ENCODE data around the gene BST1.
"Not testable (repeated sequence)": the region's sequence is repeated elsewhere in the genome, so short reads cannot be mapped to it uniquely, and the experiment has no call there.

The BST1 gene

DNA sequence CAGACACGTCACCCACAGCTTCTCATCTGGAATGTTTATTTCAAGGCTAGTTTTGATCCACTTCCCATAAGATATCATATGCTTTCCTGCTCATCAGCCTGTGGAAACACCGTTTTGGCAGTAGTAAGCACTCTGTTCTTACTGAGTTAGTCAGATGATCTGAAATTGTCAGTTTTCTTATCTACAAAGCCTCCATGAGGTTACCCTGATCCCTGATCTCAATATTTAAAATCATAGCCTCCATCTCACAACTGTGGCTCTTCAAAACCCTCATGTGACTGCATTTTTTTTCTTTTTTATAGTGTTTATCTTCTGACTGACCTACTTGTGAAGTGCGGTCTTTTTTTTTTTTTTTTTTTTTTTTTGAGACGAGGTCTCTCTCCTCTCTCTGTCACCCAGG is 22.7 kb downstream of the BST1 start:
- no peak overlapping the region for H3K27ac ChIP-seq (ENCODE audit: low read depth, low read length)
- H3K9me2 ChIP-seq (replicated peaks; ENCODE audit: control insufficient read depth, low read length) = no peaks in the 10 kb centered on the region
- H3K4me2 ChIP-seq (ENCODE audit: low read length) = no peak overlapping the region
- H3K4me3 ChIP-seq (ENCODE audit: low read length) = no peak overlapping the region
- no peaks in the 10 kb centered on the region for H3K79me2 ChIP-seq (ENCODE audit: control insufficient read depth, low read length)
- no peaks in the 10 kb centered on the region for H3K27me3 ChIP-seq (ENCODE audit: control insufficient read depth, low read length)
- H3K4me1 ChIP-seq (ENCODE audit: control insufficient read depth, low read length) = peaks cover 18% of the 10 kb centered on the region
- TF ChIP-seq, protein P1, sequence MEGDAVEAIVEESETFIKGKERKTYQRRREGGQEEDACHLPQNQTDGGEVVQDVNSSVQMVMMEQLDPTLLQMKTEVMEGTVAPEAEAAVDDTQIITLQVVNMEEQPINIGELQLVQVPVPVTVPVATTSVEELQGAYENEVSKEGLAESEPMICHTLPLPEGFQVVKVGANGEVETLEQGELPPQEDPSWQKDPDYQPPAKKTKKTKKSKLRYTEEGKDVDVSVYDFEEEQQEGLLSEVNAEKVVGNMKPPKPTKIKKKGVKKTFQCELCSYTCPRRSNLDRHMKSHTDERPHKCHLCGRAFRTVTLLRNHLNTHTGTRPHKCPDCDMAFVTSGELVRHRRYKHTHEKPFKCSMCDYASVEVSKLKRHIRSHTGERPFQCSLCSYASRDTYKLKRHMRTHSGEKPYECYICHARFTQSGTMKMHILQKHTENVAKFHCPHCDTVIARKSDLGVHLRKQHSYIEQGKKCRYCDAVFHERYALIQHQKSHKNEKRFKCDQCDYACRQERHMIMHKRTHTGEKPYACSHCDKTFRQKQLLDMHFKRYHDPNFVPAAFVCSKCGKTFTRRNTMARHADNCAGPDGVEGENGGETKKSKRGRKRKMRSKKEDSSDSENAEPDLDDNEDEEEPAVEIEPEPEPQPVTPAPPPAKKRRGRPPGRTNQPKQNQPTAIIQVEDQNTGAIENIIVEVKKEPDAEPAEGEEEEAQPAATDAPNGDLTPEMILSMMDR (IDR thresholded peaks at IDR 0.05; ENCODE audit: low read depth, low read length, poor library complexity, severe bottlenecking) = no peak
- TF ChIP-seq EZH2phosphoT487 (IDR thresholded peaks at IDR 0.05; ENCODE audit: borderline replicate concordance, low read length) = no peak
- no peaks in the 10 kb centered on the region for H3K9me3 ChIP-seq (ENCODE audit: control insufficient read depth, insufficient read depth, low read length)
- H3F3A ChIP-seq (ENCODE audit: control insufficient read depth, insufficient read depth) = 0 out of 2 replicates have a peak, but pooled peaks cover 3% of the 10 kb centered on the region
- no peaks in the 10 kb centered on the region for H4K20me1 ChIP-seq (ENCODE audit: control insufficient read depth, insufficient read depth, low read depth, low read length)
- no peaks in the 10 kb centered on the region for H3K36me3 ChIP-seq (ENCODE audit: control insufficient read depth, low read length)

DNA sequence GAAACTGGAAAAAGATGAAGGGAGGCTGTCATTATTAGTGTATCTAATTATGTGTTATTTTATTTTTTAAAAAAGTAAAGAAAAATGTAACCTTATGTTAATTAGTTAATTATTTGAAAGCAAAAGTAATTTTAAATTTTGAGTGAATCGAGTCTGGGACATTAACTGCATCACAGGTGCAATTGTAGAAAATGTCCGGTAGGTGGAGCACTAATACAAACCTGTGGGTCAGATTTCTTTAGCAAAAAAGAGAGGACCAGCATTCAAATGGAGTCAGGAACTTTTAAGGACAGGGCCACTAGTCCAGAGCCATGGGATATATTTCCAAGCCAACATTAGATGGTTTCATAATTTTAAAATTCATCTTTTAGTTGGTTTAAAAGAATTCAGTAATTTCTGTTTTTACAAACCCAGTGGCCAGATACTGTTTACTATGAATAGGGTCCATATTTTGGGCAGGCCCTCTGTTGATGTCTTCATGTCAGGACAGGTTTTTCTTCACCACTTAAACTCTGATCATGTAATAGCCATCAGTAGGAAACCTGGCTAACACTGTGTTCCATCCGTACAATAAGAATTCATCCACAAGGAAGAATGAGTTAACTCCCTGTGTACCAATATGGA is 27.2 kb downstream of the BST1 start:
- peak overlapping the region; percentile 11; the same call in 1 of the 2 replicates for H3K4me2 ChIP-seq (ENCODE audit: low read length)
- H3K27me3 ChIP-seq (ENCODE audit: control insufficient read depth, low read length) = no peaks in the 10 kb centered on the region
- TF ChIP-seq EZH2phosphoT487 (IDR thresholded peaks at IDR 0.05; ENCODE audit: borderline replicate concordance, low read length) = no peak
- TF ChIP-seq, protein P1 (IDR thresholded peaks at IDR 0.05; ENCODE audit: low read depth, low read length, poor library complexity, severe bottlenecking) = peak; percentile 75
- H3K9me2 ChIP-seq (replicated peaks; ENCODE audit: control insufficient read depth, low read length) = no peaks in the 10 kb centered on the region
- peaks cover 26% of the 10 kb centered on the region for H3K4me1 ChIP-seq (ENCODE audit: control insufficient read depth, low read length)
- no peaks in the 10 kb centered on the region for H3K36me3 ChIP-seq (ENCODE audit: control insufficient read depth, low read length)
- H4K20me1 ChIP-seq (ENCODE audit: control insufficient read depth, insufficient read depth, low read depth, low read length) = no peaks in the 10 kb centered on the region
- 0 out of 2 replicates have a peak, but pooled peaks cover 3% of the 10 kb centered on the region for H3F3A ChIP-seq (ENCODE audit: control insufficient read depth, insufficient read depth)
- H3K79me2 ChIP-seq (ENCODE audit: control insufficient read depth, low read length) = no peaks in the 10 kb centered on the region
- no peak overlapping the region for H3K4me3 ChIP-seq (ENCODE audit: low read length)
- no peaks in the 10 kb centered on the region for H3K9me3 ChIP-seq (ENCODE audit: control insufficient read depth, insufficient read depth, low read length)
- no peak overlapping the region for H3K27ac ChIP-seq (ENCODE audit: low read depth, low read length)

DNA sequence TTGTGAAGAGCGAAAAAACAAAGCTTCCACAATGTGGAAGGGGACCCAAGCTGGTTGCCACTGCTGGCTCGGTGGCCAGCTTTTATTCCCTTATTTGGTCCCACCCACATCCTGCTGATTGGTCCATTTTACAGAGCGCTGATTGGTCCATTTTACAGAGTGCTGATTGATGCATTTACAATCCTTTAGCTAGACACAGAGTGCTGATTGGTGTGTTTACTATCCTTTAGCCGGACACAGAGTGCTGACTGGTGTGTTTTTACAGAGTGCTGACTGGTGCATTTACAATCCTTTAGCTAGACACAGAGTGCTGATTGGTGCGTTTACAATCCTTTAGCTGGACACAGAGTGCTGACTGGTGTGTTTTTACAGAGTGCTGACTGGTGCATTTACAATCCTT is 30.2 kb downstream of the BST1 start:
- H3F3A ChIP-seq (ENCODE audit: control insufficient read depth, insufficient read depth); H3K79me2 ChIP-seq (ENCODE audit: control insufficient read depth, low read length); H3K27me3 ChIP-seq (ENCODE audit: control insufficient read depth, low read length); H3K27ac ChIP-seq (ENCODE audit: low read depth, low read length); H3K4me3 ChIP-seq (ENCODE audit: low read length); H3K4me2 ChIP-seq (ENCODE audit: low read length); H3K36me3 ChIP-seq (ENCODE audit: control insufficient read depth, low read length); H3K9me3 ChIP-seq (ENCODE audit: control insufficient read depth, insufficient read depth, low read length); H4K20me1 ChIP-seq (ENCODE audit: control insufficient read depth, insufficient read depth, low read depth, low read length); H3K9me2 ChIP-seq (replicated peaks; ENCODE audit: control insufficient read depth, low read length): not testable (repeated sequence)
- H3K4me1 ChIP-seq (ENCODE audit: control insufficient read depth, low read length) = peaks cover 26% of the 10 kb centered on the region

DNA sequence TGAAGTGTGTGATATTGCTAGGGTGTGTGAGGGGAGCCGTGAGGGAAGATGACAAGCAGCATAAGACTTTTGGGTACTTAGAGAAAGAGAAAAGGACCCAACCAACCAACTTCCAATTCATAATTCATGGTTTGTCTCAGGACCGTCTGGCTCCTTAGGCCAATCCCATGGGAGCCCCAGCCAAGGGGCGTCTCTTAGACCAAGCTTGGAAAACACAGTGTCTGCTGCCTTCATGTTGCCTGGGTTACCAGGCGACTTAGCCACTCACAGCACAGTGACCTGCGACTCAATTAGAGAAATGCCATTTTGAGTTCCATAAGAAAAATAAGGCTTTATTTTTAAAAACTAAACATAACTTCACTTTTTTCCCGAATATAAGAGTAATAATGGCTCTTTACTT is 32.7 kb downstream of the BST1 start:
- H3K36me3 ChIP-seq (ENCODE audit: control insufficient read depth, low read length) = no peaks in the 10 kb centered on the region
- H3K79me2 ChIP-seq (ENCODE audit: control insufficient read depth, low read length) = no peaks in the 10 kb centered on the region
- no peak overlapping the region for H3K4me3 ChIP-seq (ENCODE audit: low read length)
- H3K27ac ChIP-seq (ENCODE audit: low read depth, low read length) = no peak overlapping the region
- peaks cover 9% of the 10 kb centered on the region for H3K4me1 ChIP-seq (ENCODE audit: control insufficient read depth, low read length)
- no peak for TF ChIP-seq EZH2phosphoT487 (IDR thresholded peaks at IDR 0.05; ENCODE audit: borderline replicate concordance, low read length)
- TF ChIP-seq, protein P1 (IDR thresholded peaks at IDR 0.05; ENCODE audit: low read depth, low read length, poor library complexity, severe bottlenecking) = no peak
- H3K9me3 ChIP-seq (ENCODE audit: control insufficient read depth, insufficient read depth, low read length) = no peaks in the 10 kb centered on the region
- H3K27me3 ChIP-seq (ENCODE audit: control insufficient read depth, low read length) = no peaks in the 10 kb centered on the region
- no peaks in the 10 kb centered on the region for H3K9me2 ChIP-seq (replicated peaks; ENCODE audit: control insufficient read depth, low read length)
- no peak overlapping the region for H3K4me2 ChIP-seq (ENCODE audit: low read length)
- no peaks in the 10 kb centered on the region for H4K20me1 ChIP-seq (ENCODE audit: control insufficient read depth, insufficient read depth, low read depth, low read length)
- no peaks in the 10 kb centered on the region for H3F3A ChIP-seq (ENCODE audit: control insufficient read depth, insufficient read depth)

Data from DOHH2 (cell line).